HG02973 (cell line): ENCODE data around the gene FUCA1.
"Not testable (repeated sequence)": the region's sequence is repeated elsewhere in the genome, so short reads cannot be mapped to it uniquely, and the experiment has no call there.

Source experiments
- ATAC-seq: cut with Tn5 transposase; IDR thresholded peaks from one replicate; pipeline ENCODE4 v1.9.1; 2021; ENCODE audit warnings: moderate library complexity; ENCODE audit not compliant: unreplicated experiment

Gene FUCA1

GRCh38 chr1:23896491-23896890 lies 28.4 kb upstream of the FUCA1 start:
- no peak for ATAC-seq

GRCh38 chr1:23895993-23896392 lies 27.9 kb upstream of the FUCA1 start:
- ATAC-seq, result no peak

- no peak for ATAC-seq
These were observed 27.0 kb upstream of the FUCA1 start for GRCh38 chr1:23895082-23895481.

GRCh38 chr1:23889074-23889473 lies 21.0 kb upstream of the FUCA1 start:
- no peak for ATAC-seq

- ATAC-seq, result no peak
These were observed 17.1 kb upstream of the FUCA1 start for GRCh38 chr1:23885222-23885621.

- no peak for ATAC-seq
These were observed 14.7 kb upstream of the FUCA1 start for GRCh38 chr1:23882746-23883145.

- ATAC-seq, result no peak
These were observed 11.7 kb upstream of the FUCA1 start for GRCh38 chr1:23879809-23880208.

GRCh38 chr1:23878668-23879067 lies 10.6 kb upstream of the FUCA1 start:
- ATAC-seq, result no peak

GRCh38 chr1:23875382-23875781 lies 7.3 kb upstream of the FUCA1 start:
- no peak for ATAC-seq

GRCh38 chr1:23872421-23872820 lies 4.3 kb upstream of the FUCA1 start:
- ATAC-seq, result no peak

- no peak for ATAC-seq
These were observed 961 bp upstream of the FUCA1 start for GRCh38 chr1:23869051-23869450.

GRCh38 chr1:23868557-23869016 lies 497 bp upstream of the FUCA1 start:
- ATAC-seq, result peak; percentile 14

- ATAC-seq, result no peak
These were observed 572 bp downstream of the FUCA1 start for GRCh38 chr1:23867542-23867894.

- no peak for ATAC-seq
These were observed 2.6 kb downstream of the FUCA1 start for GRCh38 chr1:23865543-23865930.

- no peak for ATAC-seq
These were observed 3.1 kb downstream of the FUCA1 start for GRCh38 chr1:23864801-23865542.

GRCh38 chr1:23862640-23863039 lies 5.5 kb downstream of the FUCA1 start:
- no peak for ATAC-seq

- no peak for ATAC-seq
These were observed 13.5 kb downstream of the FUCA1 start for GRCh38 chr1:23854568-23854967.

GRCh38 chr1:23853124-23853523 lies 15.0 kb downstream of the FUCA1 start:
- not testable (repeated sequence) for ATAC-seq

GRCh38 chr1:23851406-23851805 lies 16.7 kb downstream of the FUCA1 start:
- ATAC-seq, result not testable (repeated sequence)

- ATAC-seq, result no peak
These were observed 19.1 kb downstream of the FUCA1 start for GRCh38 chr1:23848673-23849616.

- ATAC-seq, result not testable (repeated sequence)
These were observed 20.5 kb downstream of the FUCA1 start for GRCh38 chr1:23847482-23848095.

- no peak for ATAC-seq
These were observed 22.9 kb downstream of the FUCA1 start for GRCh38 chr1:23845163-23845562.
